CD8-positive, alpha-beta memory T cell (primary cell): ENCODE data around the gene AMBP. TPM values are rescaled to one million over a fixed set of nuclear protein-coding genes. Genes with fewer than 3 reads are reported as not detected.
"Not testable (repeated sequence)": the region's sequence is repeated elsewhere in the genome, so short reads cannot be mapped to it uniquely, and the experiment has no call there.

Experiments used
- CTCF ChIA-PET: fragments of 350-600 bp; sonication (Branson Sonifier 250); formaldehyde crosslinking; loops from one replicate; lab custom pipeline; 2021; ENCODE audit warnings: antibody characterized with exemption; lab: Charles Lee
- POLR2A ChIA-PET: fragments of 350-600 bp; sonication (Branson Sonifier 250); formaldehyde crosslinking; loops from one replicate; lab custom pipeline; 2021; ENCODE audit warnings: antibody characterized with exemption; lab: Charles Lee
- DNase-seq, 5 donors: peaks; one replicate each; pipeline versions ENCODE4 v3.0.0 to v3.0.0-alpha.2; 2020 to 2022; ENCODE audit warnings: mixed read lengths in 1 of 5
- H3K27ac ChIP-seq: one replicate; pipeline ENCODE4 v1.7.0; 2013; ENCODE audit warnings: low read depth, mild to moderate bottlenecking, low read length, moderate library complexity
- H3K27me3 ChIP-seq: 2 replicates; pipeline ENCODE4 v1.7.0; 2013; ENCODE audit warnings: low read length, mild to moderate bottlenecking; ENCODE audit not compliant: insufficient read depth, poor library complexity, severe bottlenecking
- H3K36me3 ChIP-seq: 2 replicates; pipeline ENCODE4 v1.7.0; 2013; ENCODE audit warnings: mild to moderate bottlenecking, low read length, moderate library complexity; ENCODE audit not compliant: insufficient read depth
- H3K4me1 ChIP-seq: 2 replicates; pipeline ENCODE4 v1.7.0; 2013; ENCODE audit warnings: mild to moderate bottlenecking, low read length, moderate library complexity; ENCODE audit not compliant: insufficient read depth
- H3K4me3 ChIP-seq: 2 replicates; pipeline ENCODE4 v1.7.0; 2013; ENCODE audit warnings: mild to moderate bottlenecking, low read length
- H3K9me3 ChIP-seq: 2 replicates; pipeline ENCODE4 v1.7.0; 2013; ENCODE audit warnings: mild to moderate bottlenecking, low read length
- H3K27ac Mint-ChIP-seq, 8 donors: one replicate each; pipeline ENCODE4 v1.8.0; 2020 to 2021; ENCODE audit warnings: mixed read lengths in 8 of 8, mild to moderate bottlenecking in 6 of 8, inconsistent platforms in 3 of 8, moderate library complexity in 3 of 8
- H3K27me3 Mint-ChIP-seq, 2 donors: one replicate each; pipeline ENCODE4 v1.8.0; 2020 to 2021; ENCODE audit warnings: mixed read lengths in 2 of 2, mild to moderate bottlenecking in 1 of 2, moderate library complexity in 1 of 2
- H3K36me3 Mint-ChIP-seq, 3 donors: one replicate each; pipeline ENCODE4 v1.8.0; 2020 to 2021; ENCODE audit warnings: mixed read lengths in 3 of 3, inconsistent platforms in 1 of 3, mild to moderate bottlenecking in 1 of 3
- H3K4me1 Mint-ChIP-seq, 3 donors: one replicate each; pipeline ENCODE4 v1.8.0; 2020 to 2021; ENCODE audit warnings: mixed read lengths in 3 of 3, inconsistent platforms in 1 of 3, mild to moderate bottlenecking in 1 of 3
- H3K4me3 Mint-ChIP-seq, 7 donors: one replicate each; pipeline ENCODE4 v1.8.0; 2020 to 2021; ENCODE audit warnings: mixed read lengths in 7 of 7, mild to moderate bottlenecking in 6 of 7, moderate library complexity in 4 of 7, inconsistent platforms in 2 of 7
- H3K9me3 Mint-ChIP-seq, 5 donors: one replicate each; pipeline ENCODE4 v1.8.0; 2020 to 2022; ENCODE audit warnings: mixed read lengths in 5 of 5, mild to moderate bottlenecking in 3 of 5, moderate library complexity in 2 of 5, inconsistent platforms in 1 of 5
- polyA plus RNA-seq: library from polyadenylated mRNA; unstranded; fragments of 300-500 nt; fragmentation: Illumina TruSeq; gene quantifications from one replicate; pipeline ENCODE4 v1.2.3, GENCODE V29; 2021
- total RNA-seq, 2 experiments: library from RNA; stranded (reverse); gene quantifications; one replicate each; pipeline ENCODE4 v1.2.3, GENCODE V29; 2021

The AMBP gene
- total and polyA plus RNA-seq, 3 experiments from 2014 or later, result not detected

GRCh38 chr9:114047717-114048116, 30.4 kb downstream of the AMBP start:
- CTCF ChIA-PET, result no interaction called here
- peaks cover 0 to 3% (median 0%) of the 10 kb centered on the region in 5 donors for H3K9me3 Mint-ChIP-seq
- H3K27me3 Mint-ChIP-seq, result peaks cover 2 to 18% of the 10 kb centered on the region in 2 donors
- H3K4me1 Mint-ChIP-seq, result no peaks in the 10 kb centered on the region
- H3K36me3 ChIP-seq, result no peaks in the 10 kb centered on the region
- no peak overlapping the region for H3K27ac ChIP-seq
- no peak overlapping the region for H3K27ac Mint-ChIP-seq
- no peak overlapping the region for H3K4me3 ChIP-seq
- H3K27me3 ChIP-seq, result no peaks in the 10 kb centered on the region
- peaks cover 0 to 11% (median 2%) of the 10 kb centered on the region in 3 donors for H3K36me3 Mint-ChIP-seq
- H3K4me1 ChIP-seq, result no peaks in the 10 kb centered on the region
- DNase-seq, result no peak
- H3K4me3 Mint-ChIP-seq, result no peak overlapping the region
- no peaks in the 10 kb centered on the region for H3K9me3 ChIP-seq
- POLR2A ChIA-PET, result no interaction called here

GRCh38 chr9:114046875-114047274, 31.2 kb downstream of the AMBP start:
- Mint-ChIP-seq H3K4me3 (no peak overlapping the region), H3K27me3 (peaks cover 2 to 18% of the 10 kb centered on the region in 2 donors), H3K27ac (no peak overlapping the region), H3K9me3 (peaks cover 0 to 3% (median 0%) of the 10 kb centered on the region in 5 donors), H3K36me3 (peaks cover 0 to 11% (median 2%) of the 10 kb centered on the region in 3 donors), H3K4me1 (no peaks in the 10 kb centered on the region)
- H3K27ac ChIP-seq, result no peak overlapping the region
- no peaks in the 10 kb centered on the region for H3K27me3 ChIP-seq
- H3K9me3 ChIP-seq, result no peaks in the 10 kb centered on the region
- no peaks in the 10 kb centered on the region for H3K36me3 ChIP-seq
- ChIA-PET CTCF (no interaction called here), POLR2A (no interaction called here)
- H3K4me3 ChIP-seq, result no peak overlapping the region
- no peak for DNase-seq
- H3K4me1 ChIP-seq, result no peaks in the 10 kb centered on the region

- Mint-ChIP-seq H3K27ac (no peak overlapping the region), H3K4me1 (no peaks in the 10 kb centered on the region), H3K4me3 (no peak overlapping the region), H3K36me3 (peaks cover 0 to 11% (median 2%) of the 10 kb centered on the region in 3 donors), H3K27me3 (peaks cover 2 to 18% of the 10 kb centered on the region in 2 donors), H3K9me3 (peaks cover 0 to 3% (median 0%) of the 10 kb centered on the region in 5 donors)
- DNase-seq, result no peak
- POLR2A ChIA-PET, result no interaction called here
- Histone ChIP-seq H3K9me3 (no peaks in the 10 kb centered on the region), H3K36me3 (no peaks in the 10 kb centered on the region), H3K4me3 (no peak overlapping the region), H3K4me1 (no peaks in the 10 kb centered on the region), H3K27me3 (no peaks in the 10 kb centered on the region), H3K27ac (no peak overlapping the region)
- CTCF ChIA-PET, result no interaction called here
Measured at GRCh38 chr9:114046237-114046755, 31.8 kb downstream of the AMBP start.

- H3K9me3 Mint-ChIP-seq, DNase-seq, H3K36me3 Mint-ChIP-seq, POLR2A ChIA-PET, H3K27ac Mint-ChIP-seq, H3K4me3 Mint-ChIP-seq, H3K9me3 ChIP-seq, H3K36me3 ChIP-seq, H3K27me3 ChIP-seq, CTCF ChIA-PET, H3K4me1 Mint-ChIP-seq, H3K4me1 ChIP-seq, H3K4me3 ChIP-seq, H3K27ac ChIP-seq: not testable (repeated sequence)
- peaks cover 2 to 18% of the 10 kb centered on the region in 2 donors for H3K27me3 Mint-ChIP-seq
Measured at GRCh38 chr9:114043660-114044059, 34.4 kb downstream of the AMBP start.

GRCh38 chr9:114039484-114039883, 38.6 kb downstream of the AMBP start:
- H3K27ac Mint-ChIP-seq, result no peak overlapping the region
- no peak overlapping the region for H3K4me3 ChIP-seq
- no peaks in the 10 kb centered on the region for H3K36me3 ChIP-seq
- CTCF ChIA-PET, result interaction anchor here (1.3 kb wide), 1 partner anchor 43 kb away, joined by 3 read pairs; no protein-coding TSS in a partner anchor
- no peak for DNase-seq
- H3K4me1 Mint-ChIP-seq, result no peaks in the 10 kb centered on the region
- no peak overlapping the region for H3K4me3 Mint-ChIP-seq
- H3K27ac ChIP-seq, result no peak overlapping the region
- no peaks in the 10 kb centered on the region for H3K27me3 ChIP-seq
- H3K4me1 ChIP-seq, result no peaks in the 10 kb centered on the region
- peaks cover 0 to 2% of the 10 kb centered on the region in 2 donors for H3K27me3 Mint-ChIP-seq
- H3K36me3 Mint-ChIP-seq, result peaks cover 0 to 1% (median 0%) of the 10 kb centered on the region in 3 donors
- H3K9me3 ChIP-seq, result no peaks in the 10 kb centered on the region
- H3K9me3 Mint-ChIP-seq, result no peaks in the 10 kb centered on the region
- POLR2A ChIA-PET, result no interaction called here

- H3K9me3 Mint-ChIP-seq, result no peaks in the 10 kb centered on the region
- H3K4me3 ChIP-seq, result no peak overlapping the region
- no peak for DNase-seq
- H3K27ac Mint-ChIP-seq, result no peak overlapping the region
- POLR2A ChIA-PET, result no interaction called here
- no peaks in the 10 kb centered on the region for H3K36me3 ChIP-seq
- no peak overlapping the region for H3K4me3 Mint-ChIP-seq
- H3K4me1 Mint-ChIP-seq, result no peaks in the 10 kb centered on the region
- CTCF ChIA-PET, result interaction anchor here (1.3 kb wide), 1 partner anchor 44 kb away, joined by 3 read pairs; no protein-coding TSS in a partner anchor
- H3K27ac ChIP-seq, result no peak overlapping the region
- H3K36me3 Mint-ChIP-seq, result peaks cover 0 to 1% (median 0%) of the 10 kb centered on the region in 3 donors
- H3K27me3 Mint-ChIP-seq, result peaks cover 0 to 2% of the 10 kb centered on the region in 2 donors
- no peaks in the 10 kb centered on the region for H3K27me3 ChIP-seq
- no peaks in the 10 kb centered on the region for H3K4me1 ChIP-seq
- H3K9me3 ChIP-seq, result no peaks in the 10 kb centered on the region
Measured at GRCh38 chr9:114038724-114039313, 39.3 kb downstream of the AMBP start.

- ChIA-PET CTCF (interaction anchor here (1.3 kb wide), 1 partner anchor 45 kb away, joined by 3 read pairs; no protein-coding TSS in a partner anchor), POLR2A (no interaction called here)
- Histone ChIP-seq H3K27ac (no peak overlapping the region), H3K4me3 (no peak overlapping the region), H3K4me1 (no peaks in the 10 kb centered on the region), H3K36me3 (no peaks in the 10 kb centered on the region), H3K27me3 (no peaks in the 10 kb centered on the region), H3K9me3 (no peaks in the 10 kb centered on the region)
- DNase-seq, result no peak
- Mint-ChIP-seq H3K27ac (no peak overlapping the region), H3K4me1 (no peaks in the 10 kb centered on the region), H3K4me3 (no peak overlapping the region), H3K36me3 (peaks cover 0 to 1% (median 0%) of the 10 kb centered on the region in 3 donors), H3K9me3 (no peaks in the 10 kb centered on the region), H3K27me3 (peaks cover 0 to 2% of the 10 kb centered on the region in 2 donors)
Measured at GRCh38 chr9:114037961-114038723, 40.0 kb downstream of the AMBP start.

- Histone ChIP-seq H3K4me1 (no peaks in the 10 kb centered on the region), H3K27ac (no peak overlapping the region), H3K9me3 (no peaks in the 10 kb centered on the region), H3K27me3 (no peaks in the 10 kb centered on the region), H3K4me3 (no peak overlapping the region), H3K36me3 (no peaks in the 10 kb centered on the region)
- POLR2A ChIA-PET, result no interaction called here
- Mint-ChIP-seq H3K4me3 (no peak overlapping the region), H3K9me3 (no peaks in the 10 kb centered on the region), H3K27ac (no peak overlapping the region), H3K36me3 (peaks cover 0 to 3% (median 0%) of the 10 kb centered on the region in 3 donors), H3K4me1 (no peaks in the 10 kb centered on the region), H3K27me3 (peaks cover 0 to 2% of the 10 kb centered on the region in 2 donors)
- CTCF ChIA-PET, result no interaction called here
- DNase-seq, result no peak
Measured at GRCh38 chr9:114037249-114037648, 40.9 kb downstream of the AMBP start.
